ENCODE data around the gene LAMC1. TPM values are rescaled to one million over a fixed set of nuclear protein-coding genes. Genes with fewer than 3 reads are reported as not detected.
"Not testable (repeated sequence)": the region's sequence is repeated elsewhere in the genome, so short reads cannot be mapped to it uniquely, and the experiment has no call there.

LAMC1 gene
- total RNA-seq, 4 donors from 2014 or later, result 130 to 315 (median 214) TPM

- no peak overlapping the region for H3K4me3 ChIP-seq
- H3K4me1 ChIP-seq, result no peaks in the 10 kb centered on the region
- H3K27me3 ChIP-seq, result no peaks in the 10 kb centered on the region
- H3K27ac ChIP-seq, result no peak overlapping the region
- intact Hi-C loops (cut with DNase I; ENCODE audit: low total_unique reads), result no loop called here
- no peaks in the 10 kb centered on the region for H3K9me3 ChIP-seq
- TF ChIP-seq POLR2A (IDR thresholded peaks at IDR 0.05), result no peak
- TF ChIP-seq, protein P1, sequence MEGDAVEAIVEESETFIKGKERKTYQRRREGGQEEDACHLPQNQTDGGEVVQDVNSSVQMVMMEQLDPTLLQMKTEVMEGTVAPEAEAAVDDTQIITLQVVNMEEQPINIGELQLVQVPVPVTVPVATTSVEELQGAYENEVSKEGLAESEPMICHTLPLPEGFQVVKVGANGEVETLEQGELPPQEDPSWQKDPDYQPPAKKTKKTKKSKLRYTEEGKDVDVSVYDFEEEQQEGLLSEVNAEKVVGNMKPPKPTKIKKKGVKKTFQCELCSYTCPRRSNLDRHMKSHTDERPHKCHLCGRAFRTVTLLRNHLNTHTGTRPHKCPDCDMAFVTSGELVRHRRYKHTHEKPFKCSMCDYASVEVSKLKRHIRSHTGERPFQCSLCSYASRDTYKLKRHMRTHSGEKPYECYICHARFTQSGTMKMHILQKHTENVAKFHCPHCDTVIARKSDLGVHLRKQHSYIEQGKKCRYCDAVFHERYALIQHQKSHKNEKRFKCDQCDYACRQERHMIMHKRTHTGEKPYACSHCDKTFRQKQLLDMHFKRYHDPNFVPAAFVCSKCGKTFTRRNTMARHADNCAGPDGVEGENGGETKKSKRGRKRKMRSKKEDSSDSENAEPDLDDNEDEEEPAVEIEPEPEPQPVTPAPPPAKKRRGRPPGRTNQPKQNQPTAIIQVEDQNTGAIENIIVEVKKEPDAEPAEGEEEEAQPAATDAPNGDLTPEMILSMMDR (IDR thresholded peaks at IDR 0.05), result no peak
- DNase-seq, result no peak
- no peaks in the 10 kb centered on the region for H3K36me3 ChIP-seq
Observed at GRCh38 chr1:183144752-183145151, 121.5 kb downstream of the LAMC1 start.

DNA sequence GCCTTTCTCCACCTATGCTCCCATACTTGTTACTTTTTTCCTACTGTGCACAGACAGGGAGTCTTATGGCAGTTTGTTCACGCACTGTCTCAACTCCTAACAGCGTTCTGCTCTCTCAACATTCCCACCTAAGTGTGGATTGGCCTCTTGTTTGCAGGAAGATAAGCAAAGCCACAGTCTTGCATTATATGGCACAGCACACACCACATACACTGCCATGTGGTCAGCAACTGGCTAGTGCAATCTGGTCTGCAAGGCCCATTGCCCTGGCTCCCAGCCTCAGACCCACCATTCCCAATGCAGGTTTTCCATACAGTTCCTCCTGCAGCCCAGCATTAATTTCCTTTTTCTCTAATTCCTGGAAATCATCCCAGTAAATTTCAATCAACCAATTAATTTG is 124.5 kb downstream of the LAMC1 start:
- no peaks in the 10 kb centered on the region for H3K36me3 ChIP-seq
- no peaks in the 10 kb centered on the region for H3K27me3 ChIP-seq
- H3K4me1 ChIP-seq, result no peaks in the 10 kb centered on the region
- TF ChIP-seq POLR2A (IDR thresholded peaks at IDR 0.05), result no peak
- TF ChIP-seq, protein P1 (IDR thresholded peaks at IDR 0.05), result no peak
- intact Hi-C loops (cut with DNase I; ENCODE audit: low total_unique reads), result no loop called here
- no peak overlapping the region for H3K4me3 ChIP-seq
- no peak for DNase-seq
- peak overlapping the region in 1 of 2 donors; percentile 66 for H3K27ac ChIP-seq
- H3K9me3 ChIP-seq, result no peaks in the 10 kb centered on the region

GRCh38 chr1:183148599-183148998 is 125.4 kb downstream of the LAMC1 start:
- Histone ChIP-seq H3K27ac (peak overlapping the region; percentile 19 to 66), H3K36me3 (no peaks in the 10 kb centered on the region), H3K9me3 (no peaks in the 10 kb centered on the region), H3K4me1 (no peaks in the 10 kb centered on the region), H3K4me3 (no peak overlapping the region), H3K27me3 (no peaks in the 10 kb centered on the region)
- DNase-seq, result no peak
- no peak for TF ChIP-seq POLR2A (IDR thresholded peaks at IDR 0.05)
- TF ChIP-seq, protein P1 (IDR thresholded peaks at IDR 0.05), result no peak
- intact Hi-C loops (cut with DNase I; ENCODE audit: low total_unique reads), result no loop called here

GRCh38 chr1:183149273-183149672 is 126.1 kb downstream of the LAMC1 start:
- Histone ChIP-seq H3K9me3 (no peaks in the 10 kb centered on the region), H3K36me3 (no peaks in the 10 kb centered on the region), H3K27me3 (no peaks in the 10 kb centered on the region), H3K27ac (peak overlapping the region in 1 of 2 donors; percentile 66), H3K4me1 (no peaks in the 10 kb centered on the region), H3K4me3 (no peak overlapping the region)
- intact Hi-C loops (cut with DNase I; ENCODE audit: low total_unique reads), result no loop called here
- TF ChIP-seq, protein P1 (IDR thresholded peaks at IDR 0.05), result no peak
- TF ChIP-seq POLR2A (IDR thresholded peaks at IDR 0.05), result no peak
- DNase-seq, result no peak

DNA sequence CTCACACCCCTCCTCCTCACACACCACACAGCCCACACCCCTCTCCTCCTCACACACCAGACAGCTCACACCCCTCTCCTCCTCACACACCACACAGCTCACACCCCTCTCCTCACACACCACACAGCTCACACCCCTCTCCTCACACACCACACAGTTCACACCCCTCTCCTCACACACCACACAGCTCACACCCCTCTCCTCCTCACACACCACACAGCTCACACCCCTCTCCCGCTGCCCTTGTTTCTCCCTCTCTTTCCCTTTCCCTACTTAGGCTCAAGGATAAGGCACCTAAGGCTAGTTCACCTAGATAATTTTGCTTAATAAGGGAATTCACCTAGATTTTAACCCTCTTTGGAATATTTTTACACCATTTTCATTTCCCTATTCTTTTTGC is 126.8 kb downstream of the LAMC1 start:
- intact Hi-C loops (cut with DNase I; ENCODE audit: low total_unique reads); H3K27me3 ChIP-seq: not testable (repeated sequence)

DNA sequence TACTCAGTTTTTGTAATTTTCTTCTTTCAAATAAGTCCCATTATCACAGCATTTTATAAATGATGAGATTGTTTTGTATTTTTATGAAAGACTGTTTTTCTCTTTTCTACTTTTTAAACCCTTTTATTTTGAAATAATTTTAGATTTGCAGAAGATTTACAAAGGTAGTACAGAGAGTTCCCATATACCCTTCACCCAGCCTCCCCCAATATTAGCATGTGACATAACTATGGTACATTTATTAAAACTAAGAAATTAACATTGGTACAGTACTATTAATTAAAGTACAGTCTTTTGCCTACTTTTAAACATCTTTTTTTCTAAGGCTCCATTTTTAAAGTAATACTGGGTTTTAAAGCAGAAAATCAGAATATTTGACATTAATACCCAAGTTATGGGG is 127.2 kb downstream of the LAMC1 start:
- H3K27ac ChIP-seq, result no peak overlapping the region
- no peaks in the 10 kb centered on the region for H3K4me1 ChIP-seq
- H3K36me3 ChIP-seq, result no peaks in the 10 kb centered on the region
- TF ChIP-seq, protein P1 (IDR thresholded peaks at IDR 0.05), result no peak
- no peak for TF ChIP-seq POLR2A (IDR thresholded peaks at IDR 0.05)
- no peak overlapping the region for H3K4me3 ChIP-seq
- no peaks in the 10 kb centered on the region for H3K27me3 ChIP-seq
- no peak for DNase-seq
- no peaks in the 10 kb centered on the region for H3K9me3 ChIP-seq
- intact Hi-C loops (cut with DNase I; ENCODE audit: low total_unique reads), result no loop called here

More for the DNA sequence above, 126.8 kb downstream of the LAMC1 start:
- not testable (repeated sequence) for H3K36me3 ChIP-seq, H3K27ac ChIP-seq, DNase-seq, H3K9me3 ChIP-seq, H3K4me1 ChIP-seq, H3K4me3 ChIP-seq

Measured in uterus (tissue), 4 donors.